Measurements from ENCODE around the gene PTCH1.

DNA sequence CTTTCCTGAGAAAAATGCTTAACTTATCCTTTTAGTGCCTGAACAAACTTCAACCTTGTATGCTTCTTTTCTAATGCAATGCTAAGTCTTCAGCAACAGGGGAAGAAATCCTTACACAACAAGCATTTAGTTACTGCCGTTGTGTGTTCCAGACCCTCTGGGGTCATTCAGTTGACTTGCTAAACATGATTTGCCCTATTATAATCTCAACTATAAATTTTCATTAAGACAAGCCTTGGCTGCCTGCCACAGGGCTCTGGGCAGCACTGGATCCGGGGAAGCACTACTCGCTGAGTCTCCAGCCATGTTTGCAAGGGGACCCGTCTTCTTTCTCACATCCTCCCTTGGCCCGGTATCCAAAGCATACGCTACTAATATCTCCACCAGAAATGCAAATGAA lies 58.1 kb downstream of the PTCH1 start:
- no peak for TF ChIP-seq CTCF (IDR thresholded peaks at IDR 0.05; ENCODE audit: low read depth, low read length)
- TF ChIP-seq EZH2phosphoT487 (IDR thresholded peaks at IDR 0.05; ENCODE audit: low read depth), result no peak
